Testis (tissue), 2 donors: ENCODE data around the gene PDHA1.

Experiments
- POLR2A ChIP-seq: fragments of 450-650 bp; IDR thresholded peaks from one replicate; pipeline ENCODE4 v1.6.1; 2017; ENCODE audit warnings: antibody characterized with exemption, mild to moderate bottlenecking, moderate library complexity
- TF ChIP-seq, protein P1 (sequence below), 3 experiments: fragments of 450-650 bp in 2 of 3; fragments of 200-600 bp in 1 of 3; sonication (generic) in 1 of 3; IDR thresholded peaks; one replicate each; pipeline ENCODE4 v1.5.1; 2016 to 2019; ENCODE audit warnings: antibody characterized with exemption in 3 of 3, mild to moderate bottlenecking in 2 of 3, moderate library complexity in 1 of 3

DNA sequence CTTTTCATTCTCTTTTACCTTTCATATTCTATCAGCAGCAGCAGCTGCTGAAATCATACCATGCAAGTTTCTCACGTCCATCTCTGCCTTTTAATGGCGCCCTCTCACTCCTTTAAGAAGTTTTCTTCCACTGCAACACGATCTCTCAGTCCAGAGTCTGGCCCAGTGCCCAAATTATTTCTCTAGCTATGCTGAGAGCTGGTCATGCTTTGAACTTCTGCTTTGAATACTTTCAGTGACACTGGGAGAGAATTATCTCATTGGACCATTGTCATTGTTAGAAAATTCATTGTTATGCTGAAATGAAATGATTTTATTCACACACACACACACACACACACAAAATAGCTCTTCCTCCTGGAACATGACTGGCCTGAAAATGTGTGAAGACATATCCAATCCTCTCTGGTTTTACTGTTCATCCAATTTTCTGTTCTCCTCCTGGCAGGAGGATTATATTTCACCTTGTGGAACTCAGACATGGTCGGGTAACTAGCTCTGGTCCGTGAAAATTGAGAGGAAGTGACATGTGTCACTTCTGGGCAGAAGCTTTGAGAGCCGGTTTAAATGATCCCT is 1.3 kb upstream of the PDHA1 start:
- no peak for TF ChIP-seq POLR2A
- TF ChIP-seq, protein P1, sequence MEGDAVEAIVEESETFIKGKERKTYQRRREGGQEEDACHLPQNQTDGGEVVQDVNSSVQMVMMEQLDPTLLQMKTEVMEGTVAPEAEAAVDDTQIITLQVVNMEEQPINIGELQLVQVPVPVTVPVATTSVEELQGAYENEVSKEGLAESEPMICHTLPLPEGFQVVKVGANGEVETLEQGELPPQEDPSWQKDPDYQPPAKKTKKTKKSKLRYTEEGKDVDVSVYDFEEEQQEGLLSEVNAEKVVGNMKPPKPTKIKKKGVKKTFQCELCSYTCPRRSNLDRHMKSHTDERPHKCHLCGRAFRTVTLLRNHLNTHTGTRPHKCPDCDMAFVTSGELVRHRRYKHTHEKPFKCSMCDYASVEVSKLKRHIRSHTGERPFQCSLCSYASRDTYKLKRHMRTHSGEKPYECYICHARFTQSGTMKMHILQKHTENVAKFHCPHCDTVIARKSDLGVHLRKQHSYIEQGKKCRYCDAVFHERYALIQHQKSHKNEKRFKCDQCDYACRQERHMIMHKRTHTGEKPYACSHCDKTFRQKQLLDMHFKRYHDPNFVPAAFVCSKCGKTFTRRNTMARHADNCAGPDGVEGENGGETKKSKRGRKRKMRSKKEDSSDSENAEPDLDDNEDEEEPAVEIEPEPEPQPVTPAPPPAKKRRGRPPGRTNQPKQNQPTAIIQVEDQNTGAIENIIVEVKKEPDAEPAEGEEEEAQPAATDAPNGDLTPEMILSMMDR (IDR thresholded peaks at IDR 0.05): no peak
